Parathyroid adenoma (tissue), 2 donors: ENCODE data around the gene ASAH2B.
"Not testable (repeated sequence)": the region's sequence is repeated elsewhere in the genome, so short reads cannot be mapped to it uniquely, and the experiment has no call there.

Experiments
- H2AFZ ChIP-seq: fragments of 300-600 bp; sonication (generic); one replicate; pipeline ENCODE4 v1.7.0; 2017; ENCODE audit warnings: antibody characterized with exemption, mild to moderate bottlenecking
- H3K27ac ChIP-seq: fragments of 300-600 bp; sonication (generic); one replicate; pipeline ENCODE4 v1.7.0; 2017
- H3K27me3 ChIP-seq: fragments of 300-600 bp; sonication (generic); one replicate; pipeline ENCODE4 v1.7.0; 2017; ENCODE audit warnings: low read length; ENCODE audit not compliant: control insufficient read depth, insufficient read depth
- H3K36me3 ChIP-seq: fragments of 300-600 bp; sonication (generic); one replicate; pipeline ENCODE4 v1.7.0; 2017; ENCODE audit warnings: low read length; ENCODE audit not compliant: control insufficient read depth, insufficient read depth
- H3K4me1 ChIP-seq: fragments of 300-600 bp; sonication (generic); one replicate; pipeline ENCODE4 v1.7.0; 2017; ENCODE audit warnings: control low read depth
- H3K4me2 ChIP-seq: fragments of 300-600 bp; sonication (generic); one replicate; pipeline ENCODE4 v1.7.0; 2017; ENCODE audit warnings: low read length
- H3K4me3 ChIP-seq: fragments of 300-600 bp; sonication (generic); one replicate; pipeline ENCODE4 v1.7.0; 2017; ENCODE audit warnings: low read depth, low read length
- H3K79me2 ChIP-seq: fragments of 300-600 bp; sonication (generic); one replicate; pipeline ENCODE4 v1.7.0; 2017; ENCODE audit warnings: control low read depth
- H3K9ac ChIP-seq: fragments of 300-600 bp; sonication (generic); one replicate; pipeline ENCODE4 v1.7.0; 2017; ENCODE audit warnings: mild to moderate bottlenecking
- H3K9me3 ChIP-seq: fragments of 300-600 bp; sonication (generic); one replicate; pipeline ENCODE4 v1.7.0; 2017; ENCODE audit warnings: low read length; ENCODE audit not compliant: control insufficient read depth
- CTCF ChIP-seq: fragments of 300-600 bp; sonication (generic); IDR thresholded peaks from one replicate; pipeline ENCODE4 v1.7.0; 2017; ENCODE audit warnings: antibody characterized with exemption, mild to moderate bottlenecking
- donor health status: primary hyperparathyroidism.

ASAH2B gene

DNA sequence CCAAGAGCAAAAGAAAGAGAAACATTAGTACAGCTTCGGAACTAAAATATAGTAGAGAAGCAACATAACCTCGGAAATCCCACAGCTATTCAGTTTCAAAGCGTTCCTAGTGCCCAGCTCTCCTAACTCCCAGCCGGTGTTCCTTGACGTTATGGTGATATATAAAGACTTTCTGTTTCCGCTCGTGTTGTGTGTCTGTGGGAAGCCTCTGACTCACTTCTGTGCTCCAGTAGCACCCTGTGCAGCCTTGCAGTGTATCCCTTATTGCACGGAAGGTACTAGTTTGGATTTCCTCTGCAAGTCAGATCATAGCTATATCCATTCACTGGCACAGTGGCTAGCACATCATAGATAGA is 535 bp downstream of the ASAH2B start:
- Histone ChIP-seq H3K9me3 (no peaks in the 10 kb centered on the region), H3K4me3 (peak overlapping the region; percentile 65), H3K36me3 (no peaks in the 10 kb centered on the region), H3K27me3 (no peaks in the 10 kb centered on the region), H2AFZ (peak overlapping the region; percentile 100), H3K4me2 (peak overlapping the region; percentile 86), H3K4me1 (peaks cover 6% of the 10 kb centered on the region), H3K9ac (peak overlapping the region; percentile 20), H3K27ac (peak overlapping the region; percentile 76), H3K79me2 (no peaks in the 10 kb centered on the region)
- no peak for TF ChIP-seq CTCF

DNA sequence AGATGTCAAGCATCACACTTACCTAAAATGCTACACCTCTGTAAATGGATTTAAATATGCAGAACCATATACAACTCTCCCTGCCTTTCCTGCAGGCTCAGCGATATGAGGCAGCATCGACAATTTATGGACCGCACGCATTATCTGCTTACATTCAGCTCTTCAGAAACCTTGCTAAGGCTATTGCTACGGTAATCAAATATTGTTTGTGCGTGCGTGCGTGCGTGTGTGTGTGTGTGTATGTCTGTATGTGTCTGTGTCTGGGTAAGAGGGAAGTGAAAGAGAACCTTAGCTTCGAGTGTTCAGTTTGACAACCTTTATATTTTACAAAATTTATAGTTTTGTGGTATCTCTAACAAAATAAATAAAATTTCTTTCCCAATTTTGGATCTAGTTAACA is 3.1 kb downstream of the ASAH2B start:
- not testable (repeated sequence) for H3K36me3 ChIP-seq, H3K27ac ChIP-seq, H3K4me2 ChIP-seq, H3K4me1 ChIP-seq, H3K9ac ChIP-seq, H3K79me2 ChIP-seq, H3K4me3 ChIP-seq, H3K9me3 ChIP-seq, H3K27me3 ChIP-seq, H2AFZ ChIP-seq

GRCh38 chr10:50766774-50767513 is 27.2 kb downstream of the ASAH2B start:
- H3K4me2 ChIP-seq, H3K9me3 ChIP-seq, H2AFZ ChIP-seq, H3K4me3 ChIP-seq, H3K27ac ChIP-seq, H3K9ac ChIP-seq, H3K36me3 ChIP-seq, H3K4me1 ChIP-seq, H3K27me3 ChIP-seq, H3K79me2 ChIP-seq: not testable (repeated sequence)

DNA sequence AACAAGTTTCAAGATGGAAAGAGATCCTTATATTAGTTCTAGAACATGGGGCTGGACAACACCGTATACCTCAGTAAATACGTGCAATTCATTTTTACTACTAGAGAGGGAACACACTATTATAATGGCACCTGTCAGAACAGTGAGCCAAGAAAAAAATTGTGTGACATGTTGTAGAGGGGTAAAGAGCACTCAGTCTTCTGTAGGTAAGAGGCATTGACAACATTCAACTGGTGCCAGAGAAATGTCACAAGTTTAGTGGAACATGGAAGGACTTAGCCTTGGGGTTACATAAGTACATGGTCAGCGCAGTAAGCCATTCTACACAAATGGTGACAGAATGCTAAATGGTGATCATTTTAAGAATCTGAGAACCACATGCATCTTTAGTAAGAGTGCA is 32.3 kb downstream of the ASAH2B start:
- not testable (repeated sequence) for H3K9ac ChIP-seq, H3K4me1 ChIP-seq, H3K4me3 ChIP-seq, H3K36me3 ChIP-seq, H3K79me2 ChIP-seq, H3K27ac ChIP-seq, H2AFZ ChIP-seq, H3K4me2 ChIP-seq, H3K27me3 ChIP-seq, H3K9me3 ChIP-seq

- H3K27me3 ChIP-seq, H3K4me3 ChIP-seq, H3K4me1 ChIP-seq, H3K9ac ChIP-seq, H3K9me3 ChIP-seq, H2AFZ ChIP-seq, H3K79me2 ChIP-seq, H3K36me3 ChIP-seq, H3K4me2 ChIP-seq, H3K27ac ChIP-seq: not testable (repeated sequence)
Measured at GRCh38 chr10:50774868-50775267, 35.1 kb downstream of the ASAH2B start.

- not testable (repeated sequence) for H3K79me2 ChIP-seq, H3K27me3 ChIP-seq, H3K9ac ChIP-seq, H3K9me3 ChIP-seq, H3K36me3 ChIP-seq, H2AFZ ChIP-seq, H3K4me2 ChIP-seq, H3K4me3 ChIP-seq, H3K4me1 ChIP-seq, H3K27ac ChIP-seq
Measured at GRCh38 chr10:50780036-50780435, 40.3 kb downstream of the ASAH2B start.

- H3K4me2 ChIP-seq, H3K27me3 ChIP-seq, H3K9me3 ChIP-seq, H3K36me3 ChIP-seq, H3K4me1 ChIP-seq, H3K27ac ChIP-seq, H2AFZ ChIP-seq, H3K9ac ChIP-seq, H3K4me3 ChIP-seq, H3K79me2 ChIP-seq: not testable (repeated sequence)
Measured at GRCh38 chr10:50782017-50782416, 42.3 kb downstream of the ASAH2B start.

GRCh38 chr10:50787962-50788361 is 48.2 kb downstream of the ASAH2B start:
- not testable (repeated sequence) for H3K9ac ChIP-seq, H3K27me3 ChIP-seq, H2AFZ ChIP-seq

More at GRCh38 chr10:50787962-50788361, 48.2 kb downstream of the ASAH2B start:
- H3K4me2 ChIP-seq, H3K27ac ChIP-seq, H3K4me3 ChIP-seq, H3K79me2 ChIP-seq, H3K9me3 ChIP-seq, H3K4me1 ChIP-seq, H3K36me3 ChIP-seq: not testable (repeated sequence)
